Measurements from ENCODE around the gene MYH6. TPM values are rescaled to one million over a fixed set of nuclear protein-coding genes. Genes with fewer than 3 reads are reported as not detected.

Gene MYH6
- total and polyA plus RNA-seq, 2 of the 13 experiments (the other 11 are each of a cell fraction or from before 2014, with no cell fraction given), result 0.01 TPM; not detected in 1

DNA sequence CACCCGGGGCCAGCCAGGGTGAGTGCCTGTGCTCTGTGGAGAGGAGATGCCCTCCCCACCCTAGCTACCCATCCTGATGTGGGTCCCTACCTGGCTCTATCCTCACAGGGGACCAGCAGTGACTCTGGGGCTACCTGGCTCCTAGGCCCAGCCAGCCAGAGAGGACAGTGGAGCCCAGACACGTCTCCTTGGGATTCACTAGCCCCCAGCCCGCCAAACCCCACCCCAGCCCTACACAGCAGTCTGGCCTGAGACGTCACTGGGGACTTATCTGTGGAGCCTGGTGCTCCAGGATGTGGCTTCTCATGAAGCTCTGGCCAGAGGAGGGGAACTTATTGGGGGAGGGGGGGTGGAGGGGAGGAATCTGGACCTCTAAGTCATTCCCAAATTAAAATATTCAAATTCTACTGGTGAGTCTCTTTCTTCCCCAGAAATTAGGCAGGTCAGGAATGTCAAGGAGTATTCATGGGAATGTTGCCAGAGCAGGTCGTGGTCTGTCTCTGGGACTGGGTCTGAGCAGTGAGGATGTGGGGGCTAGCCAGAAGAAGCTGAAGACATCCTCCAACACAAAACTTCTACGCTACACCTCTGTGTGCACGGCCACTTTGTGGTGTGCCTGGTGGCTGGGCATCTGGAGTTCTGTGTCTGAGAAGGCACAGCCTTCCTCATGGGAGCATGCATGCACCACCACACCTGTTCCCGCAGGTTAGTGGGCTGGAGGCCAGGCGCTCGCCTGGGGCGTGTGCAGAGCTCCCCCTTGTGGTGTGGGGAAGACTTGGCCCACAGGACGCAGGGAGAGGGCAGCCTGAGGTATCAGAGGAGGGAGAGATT is 28.5 kb downstream of the MYH6 start (continued):
- TF ChIP-seq ZNF263 (CRISPR knock-in tag; IDR thresholded peaks at IDR 0.05), result peak; percentile 19; the same call in 1 of the 2 replicates
- TF ChIP-seq FOXA3 (CRISPR knock-in tag; IDR thresholded peaks at IDR 0.05), result peak; percentile 57
- TF ChIP-seq FOXC1 (CRISPR knock-in tag; IDR thresholded peaks at IDR 0.05; ENCODE audit: borderline replicate concordance), result peak; percentile 83; the same call in 1 of the 2 replicates
- TF ChIP-seq ZNF124 (CRISPR knock-in tag; IDR thresholded peaks at IDR 0.05), result peak; percentile 90; the same call in 1 of the 2 replicates
- TF ChIP-seq, protein P1, sequence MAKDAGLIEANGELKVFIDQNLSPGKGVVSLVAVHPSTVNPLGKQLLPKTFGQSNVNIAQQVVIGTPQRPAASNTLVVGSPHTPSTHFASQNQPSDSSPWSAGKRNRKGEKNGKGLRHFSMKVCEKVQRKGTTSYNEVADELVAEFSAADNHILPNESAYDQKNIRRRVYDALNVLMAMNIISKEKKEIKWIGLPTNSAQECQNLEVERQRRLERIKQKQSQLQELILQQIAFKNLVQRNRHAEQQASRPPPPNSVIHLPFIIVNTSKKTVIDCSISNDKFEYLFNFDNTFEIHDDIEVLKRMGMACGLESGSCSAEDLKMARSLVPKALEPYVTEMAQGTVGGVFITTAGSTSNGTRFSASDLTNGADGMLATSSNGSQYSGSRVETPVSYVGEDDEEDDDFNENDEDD (CRISPR knock-in tag; IDR thresholded peaks at IDR 0.05; ENCODE audit: borderline replicate concordance), result no peak
- no peak for TF ChIP-seq ZNF569 (CRISPR knock-in tag; IDR thresholded peaks at IDR 0.05; ENCODE audit: borderline replicate concordance)
- 0 out of 2 replicates have a peak, but pooled peaks have one; percentile 13 for TF ChIP-seq RFX3 (CRISPR knock-in tag; IDR thresholded peaks at IDR 0.05)
- no peak for TF ChIP-seq SAP130 (CRISPR knock-in tag; IDR thresholded peaks at IDR 0.05; ENCODE audit: low read depth)
- no peak for TF ChIP-seq ZNF17 (CRISPR knock-in tag; IDR thresholded peaks at IDR 0.05)
- TF ChIP-seq, protein P2, sequence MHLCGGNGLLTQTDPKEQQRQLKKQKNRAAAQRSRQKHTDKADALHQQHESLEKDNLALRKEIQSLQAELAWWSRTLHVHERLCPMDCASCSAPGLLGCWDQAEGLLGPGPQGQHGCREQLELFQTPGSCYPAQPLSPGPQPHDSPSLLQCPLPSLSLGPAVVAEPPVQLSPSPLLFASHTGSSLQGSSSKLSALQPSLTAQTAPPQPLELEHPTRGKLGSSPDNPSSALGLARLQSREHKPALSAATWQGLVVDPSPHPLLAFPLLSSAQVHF (CRISPR knock-in tag; IDR thresholded peaks at IDR 0.05), result peak; percentile 56; the same call in 1 of the 2 replicates
- TF ChIP-seq PTBP1 (IDR thresholded peaks at IDR 0.05; ENCODE audit: low read depth, low read length, poor library complexity, severe bottlenecking), result peak; percentile 81
- TF ChIP-seq, protein P3, sequence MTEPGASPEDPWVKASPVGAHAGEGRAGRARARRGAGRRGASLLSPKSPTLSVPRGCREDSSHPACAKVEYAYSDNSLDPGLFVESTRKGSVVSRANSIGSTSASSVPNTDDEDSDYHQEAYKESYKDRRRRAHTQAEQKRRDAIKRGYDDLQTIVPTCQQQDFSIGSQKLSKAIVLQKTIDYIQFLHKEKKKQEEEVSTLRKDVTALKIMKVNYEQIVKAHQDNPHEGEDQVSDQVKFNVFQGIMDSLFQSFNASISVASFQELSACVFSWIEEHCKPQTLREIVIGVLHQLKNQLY (CRISPR knock-in tag; IDR thresholded peaks at IDR 0.05), result no peak
- TF ChIP-seq ZKSCAN8 (CRISPR knock-in tag; IDR thresholded peaks at IDR 0.05; ENCODE audit: borderline replicate concordance), result 0 out of 2 replicates have a peak, but pooled peaks have one; percentile 32
- peak; percentile 27; the same call in 1 of the 2 replicates for TF ChIP-seq PITX1 (CRISPR knock-in tag; IDR thresholded peaks at IDR 0.05)
- TF ChIP-seq, protein P4, sequence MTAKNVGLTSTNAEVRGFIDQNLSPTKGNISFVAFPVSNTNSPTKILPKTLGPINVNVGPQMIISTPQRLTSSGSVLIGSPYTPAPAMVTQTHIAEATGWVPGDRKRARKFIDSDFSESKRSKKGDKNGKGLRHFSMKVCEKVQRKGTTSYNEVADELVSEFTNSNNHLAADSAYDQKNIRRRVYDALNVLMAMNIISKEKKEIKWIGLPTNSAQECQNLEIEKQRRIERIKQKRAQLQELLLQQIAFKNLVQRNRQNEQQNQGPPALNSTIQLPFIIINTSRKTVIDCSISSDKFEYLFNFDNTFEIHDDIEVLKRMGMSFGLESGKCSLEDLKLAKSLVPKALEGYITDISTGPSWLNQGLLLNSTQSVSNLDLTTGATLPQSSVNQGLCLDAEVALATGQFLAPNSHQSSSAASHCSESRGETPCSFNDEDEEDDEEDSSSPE (CRISPR knock-in tag; IDR thresholded peaks at IDR 0.05), result 0 out of 2 replicates have a peak, but pooled peaks have one; percentile 28
- TF ChIP-seq ZNF792 (CRISPR knock-in tag; IDR thresholded peaks at IDR 0.05), result peak; percentile 58; the same call in 1 of the 2 replicates
- peak; percentile 59; the same call in 1 of the 2 replicates for TF ChIP-seq ELF3 (CRISPR knock-in tag; IDR thresholded peaks at IDR 0.05)
- TF ChIP-seq ZNF619 (CRISPR knock-in tag; IDR thresholded peaks at IDR 0.05), result peak; percentile 90
- TF ChIP-seq, protein P5, sequence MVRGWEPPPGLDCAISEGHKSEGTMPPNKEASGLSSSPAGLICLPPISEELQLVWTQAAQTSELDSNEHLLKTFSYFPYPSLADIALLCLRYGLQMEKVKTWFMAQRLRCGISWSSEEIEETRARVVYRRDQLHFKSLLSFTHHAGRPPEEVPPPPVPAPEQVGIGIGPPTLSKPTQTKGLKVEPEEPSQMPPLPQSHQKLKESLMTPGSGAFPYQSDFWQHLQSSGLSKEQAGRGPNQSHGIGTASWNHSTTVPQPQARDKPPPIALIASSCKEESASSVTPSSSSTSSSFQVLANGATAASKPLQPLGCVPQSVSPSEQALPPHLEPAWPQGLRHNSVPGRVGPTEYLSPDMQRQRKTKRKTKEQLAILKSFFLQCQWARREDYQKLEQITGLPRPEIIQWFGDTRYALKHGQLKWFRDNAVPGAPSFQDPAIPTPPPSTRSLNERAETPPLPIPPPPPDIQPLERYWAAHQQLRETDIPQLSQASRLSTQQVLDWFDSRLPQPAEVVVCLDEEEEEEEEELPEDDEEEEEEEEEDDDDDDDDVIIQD (CRISPR knock-in tag; IDR thresholded peaks at IDR 0.05; ENCODE audit: low read depth), result 0 out of 2 replicates have a peak, but pooled peaks have one; percentile 50
- TF ChIP-seq, protein P6, sequence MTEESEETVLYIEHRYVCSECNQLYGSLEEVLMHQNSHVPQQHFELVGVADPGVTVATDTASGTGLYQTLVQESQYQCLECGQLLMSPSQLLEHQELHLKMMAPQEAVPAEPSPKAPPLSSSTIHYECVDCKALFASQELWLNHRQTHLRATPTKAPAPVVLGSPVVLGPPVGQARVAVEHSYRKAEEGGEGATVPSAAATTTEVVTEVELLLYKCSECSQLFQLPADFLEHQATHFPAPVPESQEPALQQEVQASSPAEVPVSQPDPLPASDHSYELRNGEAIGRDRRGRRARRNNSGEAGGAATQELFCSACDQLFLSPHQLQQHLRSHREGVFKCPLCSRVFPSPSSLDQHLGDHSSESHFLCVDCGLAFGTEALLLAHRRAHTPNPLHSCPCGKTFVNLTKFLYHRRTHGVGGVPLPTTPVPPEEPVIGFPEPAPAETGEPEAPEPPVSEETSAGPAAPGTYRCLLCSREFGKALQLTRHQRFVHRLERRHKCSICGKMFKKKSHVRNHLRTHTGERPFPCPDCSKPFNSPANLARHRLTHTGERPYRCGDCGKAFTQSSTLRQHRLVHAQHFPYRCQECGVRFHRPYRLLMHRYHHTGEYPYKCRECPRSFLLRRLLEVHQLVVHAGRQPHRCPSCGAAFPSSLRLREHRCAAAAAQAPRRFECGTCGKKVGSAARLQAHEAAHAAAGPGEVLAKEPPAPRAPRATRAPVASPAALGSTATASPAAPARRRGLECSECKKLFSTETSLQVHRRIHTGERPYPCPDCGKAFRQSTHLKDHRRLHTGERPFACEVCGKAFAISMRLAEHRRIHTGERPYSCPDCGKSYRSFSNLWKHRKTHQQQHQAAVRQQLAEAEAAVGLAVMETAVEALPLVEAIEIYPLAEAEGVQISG (CRISPR knock-in tag; IDR thresholded peaks at IDR 0.05), result peak; percentile 34; the same call in 1 of the 2 replicates
- TF ChIP-seq ZNF547 (CRISPR knock-in tag; IDR thresholded peaks at IDR 0.05), result peak; percentile 91
- peak; percentile 72; the same call in 1 of the 2 replicates for TF ChIP-seq NFKB2 (CRISPR knock-in tag; IDR thresholded peaks at IDR 0.05; ENCODE audit: borderline replicate concordance)
